ENCODE measurements around the gene ITGA2.

- TF ChIP-seq BACH2 (CRISPR knock-in tag; IDR thresholded peaks at IDR 0.05; ENCODE audit: borderline replicate concordance) (no peak), PATZ1 (CRISPR knock-in tag; IDR thresholded peaks at IDR 0.05; ENCODE audit: borderline replicate concordance) (no peak), RARB (CRISPR knock-in tag; IDR thresholded peaks at IDR 0.05) (no peak), TSHZ2 (CRISPR knock-in tag; IDR thresholded peaks at IDR 0.05) (no peak), POU6F1 (CRISPR knock-in tag; IDR thresholded peaks at IDR 0.05; ENCODE audit: borderline replicate concordance, low read depth) (no peak), CSRNP3 (CRISPR knock-in tag; IDR thresholded peaks at IDR 0.05) (no peak), ZC3H10 (CRISPR knock-in tag; IDR thresholded peaks at IDR 0.05) (no peak), CREB5 (CRISPR knock-in tag; IDR thresholded peaks at IDR 0.05; ENCODE audit: low read depth) (no peak), ESRRG (CRISPR knock-in tag; IDR thresholded peaks at IDR 0.05) (no peak)
Measured at GRCh38 chr5:53066088-53066487, 76.9 kb downstream of the ITGA2 start.

All from SK-N-SH treated with all-trans-retinoic acid at 6 μM for 48 hours (cell line).